Epidermal melanocyte (primary cell): ENCODE results near the gene HMMR.
A peak's percentile ranks its signal among the peaks of the same experiment; 100 is the strongest.
"Not testable (repeated sequence)": the region's sequence is repeated elsewhere in the genome, so short reads cannot be mapped to it uniquely, and the experiment has no call there.

Experiments used
- DNase-seq: peaks from one replicate; pipeline ENCODE4 v3.0.0; 2011; ENCODE audit warnings: low spot score; ENCODE audit not compliant: insufficient read length

The HMMR gene

DNA sequence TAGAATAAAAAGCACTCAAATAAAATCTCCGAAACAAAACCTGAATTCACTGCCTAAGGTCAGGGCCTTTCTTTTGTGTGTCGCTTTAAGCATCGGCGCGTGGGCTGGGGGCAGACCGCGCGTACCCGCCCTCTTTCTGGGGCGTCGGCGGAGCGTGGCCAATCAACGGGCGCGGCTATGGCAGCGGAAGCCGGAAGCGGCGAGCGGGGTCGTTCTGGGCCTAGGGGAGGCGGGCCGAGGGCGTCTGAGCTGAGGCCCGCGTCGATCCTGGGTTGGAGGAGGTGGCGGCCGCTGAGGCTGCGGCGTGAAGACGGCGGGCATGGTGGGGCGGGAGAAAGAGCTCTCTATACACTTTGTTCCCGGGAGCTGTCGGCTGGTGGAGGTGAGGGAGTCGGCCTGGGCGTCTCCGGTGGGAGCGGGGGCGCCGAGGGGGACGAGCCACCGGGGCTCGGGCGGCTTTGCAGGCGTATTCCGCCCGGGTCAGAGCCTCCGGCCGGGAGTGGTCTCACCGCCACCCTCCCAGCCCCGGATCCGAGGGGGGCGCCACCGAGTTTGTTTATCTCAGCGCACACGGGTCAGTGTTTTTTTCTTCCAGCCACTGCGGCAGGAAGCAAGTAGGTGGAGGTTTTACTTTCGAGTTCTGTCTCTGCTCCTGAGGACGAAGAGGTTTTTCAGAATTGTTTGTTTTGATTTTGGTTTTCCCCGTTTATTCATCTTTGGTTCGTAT lies 45.1 kb downstream of the HMMR start, which contains the start of gene MAT2B:
Gene MAT2B (plus strand): TSS at position 252 of the 727 bp plus-strand sequence. CDS start 68 bp downstream, at position 320.
- DNase-seq: peak; percentile 83

- DNase-seq: no peak
Observed at GRCh38 chr5:163506095-163506457, 45.6 kb downstream of the HMMR start.

DNA sequence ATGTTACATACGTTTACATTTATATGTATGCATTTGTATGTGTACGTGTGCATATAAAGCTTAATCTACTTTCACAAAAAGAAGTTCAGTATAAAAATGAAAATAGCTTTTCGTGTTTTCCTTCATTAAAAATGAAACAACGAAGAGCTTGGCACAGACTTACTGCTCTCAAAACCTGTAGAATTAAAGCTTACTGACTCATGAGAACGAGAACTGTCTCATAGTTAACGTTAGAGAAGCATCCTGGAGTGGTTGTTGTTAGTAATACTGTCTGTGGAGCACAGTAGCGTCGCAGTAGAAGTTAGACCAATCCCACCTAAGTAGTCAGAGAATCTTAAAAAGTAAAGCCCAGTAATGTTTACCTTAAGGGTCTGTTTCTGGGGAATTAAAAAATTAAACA lies 46.3 kb downstream of the HMMR start:
- DNase-seq: no peak

DNA sequence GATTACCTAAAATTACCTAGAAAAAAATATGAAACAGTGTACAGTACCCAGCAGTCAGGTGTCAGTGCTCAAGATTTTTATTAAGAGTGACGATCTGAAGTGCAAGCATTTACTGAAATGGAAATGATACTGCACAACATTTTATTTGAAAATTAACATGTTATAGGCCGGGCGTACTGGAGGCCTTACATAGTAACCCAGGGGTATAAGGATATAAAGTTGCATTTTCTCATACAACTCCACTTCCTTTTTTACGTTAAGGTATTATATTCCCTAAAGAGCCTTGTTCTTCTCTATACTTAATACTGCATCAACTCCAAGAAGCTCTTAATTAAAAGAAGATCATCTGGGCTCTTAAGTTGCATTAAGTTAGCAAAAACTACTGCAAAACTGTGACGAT lies 48.3 kb downstream of the HMMR start:
- DNase-seq: no peak

DNA sequence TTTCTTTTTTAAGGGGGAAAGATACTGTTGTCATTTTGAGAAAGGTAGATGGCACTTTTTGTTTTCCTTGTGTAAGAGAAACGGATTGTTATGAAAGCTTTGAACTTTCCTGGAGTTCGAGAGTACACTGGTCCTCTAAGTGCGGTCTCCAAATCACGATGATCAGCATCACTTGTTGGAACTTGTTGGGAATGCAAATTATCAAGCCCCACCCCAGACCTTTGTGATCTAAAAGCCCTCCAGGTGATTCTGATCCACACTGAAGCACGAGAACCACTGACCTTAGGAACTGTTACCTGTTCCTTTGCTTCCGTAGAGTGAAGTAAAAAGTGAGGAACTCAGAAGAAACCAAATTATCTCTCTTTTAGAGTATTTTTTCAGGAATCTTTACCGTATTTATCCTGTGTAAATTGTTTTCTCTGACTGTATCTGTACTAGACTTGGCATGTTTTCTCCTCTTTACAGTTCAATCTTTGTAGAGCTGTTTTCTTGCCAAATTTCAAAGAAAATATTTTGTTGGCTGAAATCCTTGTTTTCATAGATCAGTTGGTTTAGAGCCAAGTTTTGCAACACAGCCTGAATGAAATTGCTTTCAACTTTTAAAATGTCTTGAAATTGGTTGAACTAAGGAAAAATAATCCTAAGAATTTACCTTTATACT lies 49.0 kb downstream of the HMMR start:
- peak; percentile 34 for DNase-seq

DNA sequence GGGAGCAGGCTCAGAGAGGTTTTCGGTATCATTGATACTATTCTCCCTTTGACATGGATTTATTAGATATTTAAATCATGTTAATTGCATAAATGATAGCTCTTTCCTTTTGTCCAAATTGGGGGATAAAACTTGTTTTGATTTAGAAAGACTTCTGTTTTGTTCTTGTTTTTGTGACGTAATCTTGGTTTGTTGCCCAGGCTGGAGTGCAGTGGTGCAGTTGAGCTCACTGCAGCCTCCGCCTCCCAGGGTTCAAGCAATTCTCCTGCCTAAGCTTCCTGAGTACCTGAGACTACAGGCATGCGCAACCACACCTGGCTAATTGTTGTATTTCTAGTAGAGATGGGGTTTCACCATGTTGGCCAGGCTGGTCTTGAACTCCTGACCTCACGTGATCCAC lies 52.1 kb downstream of the HMMR start:
- no peak for DNase-seq

DNA sequence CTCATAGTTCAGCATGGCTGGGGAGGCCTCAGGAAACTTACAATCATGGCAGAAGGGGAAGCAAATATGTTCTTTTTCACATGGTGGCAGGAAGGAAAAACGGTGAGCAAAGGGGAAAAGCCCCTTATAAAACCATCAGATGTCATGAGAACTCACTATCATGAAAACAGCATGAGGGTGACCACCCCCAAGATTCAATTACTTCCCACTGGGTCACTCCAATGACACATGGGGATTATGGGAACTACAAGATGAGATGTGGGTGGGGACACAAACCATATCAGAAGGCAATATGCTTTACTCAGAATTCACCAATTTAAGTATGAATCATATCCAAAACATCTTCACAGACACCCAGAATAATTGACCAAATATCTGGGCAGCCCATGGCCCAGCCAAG lies 64.7 kb downstream of the HMMR start:
- no peak for DNase-seq

- DNase-seq: no peak
Observed at GRCh38 chr5:163529698-163530097, 69.3 kb downstream of the HMMR start.

DNA sequence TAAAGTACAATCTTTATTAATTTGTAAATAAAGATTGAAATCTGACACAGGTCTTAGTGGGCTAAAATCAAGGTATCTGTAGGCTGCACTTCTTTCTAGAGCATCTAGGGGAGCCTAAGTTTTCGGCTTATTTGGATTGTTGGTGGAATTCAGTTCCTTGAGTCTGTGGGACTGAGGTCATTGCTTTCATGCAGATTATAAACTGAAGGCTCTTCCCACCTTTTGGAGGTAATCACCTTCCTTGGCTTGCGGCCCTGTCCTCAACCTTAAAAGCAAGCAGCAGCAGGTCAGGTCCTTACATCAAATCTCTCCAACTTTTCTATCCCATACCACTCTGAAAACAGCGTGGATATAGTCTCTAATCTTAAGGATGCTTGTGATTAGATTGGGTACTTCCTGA lies 70.8 kb downstream of the HMMR start:
- no peak for DNase-seq

DNA sequence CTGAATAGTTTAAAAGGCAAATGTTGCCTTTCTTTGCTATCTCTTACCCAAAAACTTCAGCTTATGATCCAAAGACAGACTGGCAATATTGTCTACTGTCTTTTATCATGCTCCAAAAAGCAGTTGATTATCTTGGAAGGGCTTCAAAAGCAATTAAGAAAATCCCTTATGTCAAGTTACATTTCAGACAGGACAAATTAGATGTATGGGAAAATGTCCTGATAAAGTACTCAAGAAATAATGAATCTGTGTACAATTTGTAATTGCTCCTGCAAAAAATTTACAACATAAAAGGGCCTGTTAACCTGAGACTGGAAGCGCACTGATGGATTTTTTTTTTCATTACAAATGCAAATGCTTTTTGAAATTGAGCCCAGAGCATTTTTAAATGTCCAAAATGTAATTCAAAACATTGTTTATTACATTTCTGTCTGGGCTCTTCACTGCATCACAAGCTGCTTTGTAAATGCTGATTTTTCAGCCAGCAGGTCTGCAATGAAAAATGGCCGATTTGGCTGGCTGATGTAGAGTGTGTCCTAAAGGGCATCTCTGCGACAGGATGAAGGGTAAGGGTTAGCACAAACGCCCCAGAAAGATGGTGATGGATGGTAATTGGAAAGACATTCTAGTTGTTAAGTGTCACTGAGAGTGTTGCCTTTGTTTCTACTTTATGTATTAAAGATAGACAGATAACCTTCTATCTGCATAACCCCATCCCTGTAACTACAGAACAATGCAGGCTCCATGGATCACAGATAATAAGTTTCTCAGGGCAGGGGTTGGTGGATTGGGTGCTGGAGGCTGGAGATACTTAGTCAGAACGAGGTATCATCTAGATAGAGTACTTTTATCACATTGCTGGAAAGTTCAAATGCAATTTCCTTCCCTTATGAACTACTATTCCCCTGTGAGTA lies 72.0 kb downstream of the HMMR start:
- DNase-seq: no peak

DNA sequence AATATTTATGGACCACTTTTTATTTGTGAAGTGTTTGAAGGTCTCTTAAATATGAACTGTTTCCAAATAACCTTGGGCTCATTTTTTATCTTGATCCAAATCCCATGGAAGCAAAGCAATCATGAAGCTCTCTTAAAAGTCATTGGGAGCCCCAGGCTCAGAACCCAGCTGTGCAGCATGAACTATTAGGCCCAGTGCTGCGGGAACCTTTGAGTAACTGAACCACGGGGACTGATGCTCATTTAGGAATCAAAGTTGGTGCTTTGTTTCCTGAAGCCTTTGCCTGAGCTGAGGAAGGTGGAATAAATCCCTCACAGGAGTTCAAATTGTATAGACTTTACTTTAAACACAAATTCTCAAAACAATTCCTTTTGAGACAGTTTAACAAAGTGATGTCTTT lies 72.8 kb downstream of the HMMR start:
- no peak for DNase-seq

GRCh38 chr5:163534492-163535094 lies 74.2 kb downstream of the HMMR start:
- no peak for DNase-seq

GRCh38 chr5:163535290-163535689 lies 74.9 kb downstream of the HMMR start:
- DNase-seq: no peak

- DNase-seq: not testable (repeated sequence)
Observed at GRCh38 chr5:163536442-163536841, 76.0 kb downstream of the HMMR start.

- DNase-seq: no peak
Observed at GRCh38 chr5:163540696-163541095, 80.3 kb downstream of the HMMR start.
